ENCODE results near the gene HIPK3. TPM values are rescaled to one million over a fixed set of nuclear protein-coding genes. Genes with fewer than 3 reads are reported as not detected.

Gene HIPK3
- total and polyA plus RNA-seq, 2 donors (not counting 3 experiments of a cell fraction or from before 2014, with no cell fraction given): 13.3 to 36.1 TPM

DNA sequence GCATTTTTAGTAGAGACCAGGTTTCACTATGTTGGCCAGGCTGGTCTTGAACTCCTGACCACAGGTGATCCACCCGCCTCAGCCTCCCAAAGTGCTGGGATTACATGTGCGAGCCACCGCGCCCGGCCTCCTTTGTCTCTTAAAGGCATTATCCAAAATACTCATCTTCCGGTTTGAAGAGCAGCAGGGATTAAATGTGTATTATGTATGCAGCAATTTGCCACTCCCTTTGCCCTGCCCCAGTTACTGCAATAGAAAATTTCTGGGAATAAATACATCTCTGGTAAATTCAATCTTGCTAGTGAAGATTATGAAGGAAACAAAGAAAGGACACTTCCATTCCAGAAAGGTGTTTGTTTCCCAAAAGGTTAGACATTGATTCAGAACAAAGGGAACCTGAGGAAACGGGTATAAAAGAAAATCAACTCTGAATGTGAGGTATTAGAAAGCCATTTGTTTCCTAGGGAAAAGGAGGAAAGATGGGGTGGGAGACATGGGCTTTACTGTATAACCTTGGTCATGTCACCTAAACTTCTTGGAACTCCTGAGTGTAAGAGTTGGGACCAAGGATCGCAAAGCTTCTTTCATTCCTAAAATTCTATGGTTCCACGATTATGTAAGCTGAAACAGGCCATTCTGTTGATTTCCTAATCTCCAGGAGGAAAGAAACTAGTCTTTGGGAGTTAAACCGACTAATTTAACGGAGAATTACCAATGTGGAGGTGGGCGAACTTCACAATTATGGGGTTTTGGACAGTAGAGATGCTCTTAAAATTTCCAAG lies 959 bp upstream of the HIPK3 start:
- Histone ChIP-seq H2AFZ (ENCODE audit: low read depth, low read length) (peak overlapping the region; percentile 71), H3K4me2 (ENCODE audit: insufficient read depth, low read length) (peak overlapping the region; percentile 94), H4K20me1 (replicated peaks; ENCODE audit: control insufficient read depth, extremely low read depth, insufficient read depth, low read length) (peaks cover 2% of the 10 kb centered on the region), H3K9me1 (replicated peaks; ENCODE audit: control insufficient read depth, extremely low read depth, insufficient read depth, low read length) (no peaks in the 10 kb centered on the region), H3K36me3 (ENCODE audit: control insufficient read depth in 2 of 2, extremely low read depth in 1 of 2, insufficient read depth in 2 of 2, low read length in 2 of 2) (no peaks in the 10 kb centered on the region), H3K4me1 (ENCODE audit: control insufficient read depth, extremely low read depth, insufficient read depth, low read length) (peaks cover 18% of the 10 kb centered on the region), H3K27ac (ENCODE audit: insufficient read depth, low read depth, low read length) (peak overlapping the region; percentile 98), H3K27me3 (ENCODE audit: control insufficient read depth in 2 of 2, insufficient read depth in 2 of 2, low read length in 2 of 2) (peaks cover 3 to 4% of the 10 kb centered on the region in 2 experiments), H3K9me3 (replicated peaks; ENCODE audit: control insufficient read depth, insufficient read depth, low read length) (no peaks in the 10 kb centered on the region), H3K9ac (replicated peaks; ENCODE audit: extremely low read depth, insufficient read depth, low read length) (peak overlapping the region; percentile 99), H3K4me3 (replicated peaks in 1 of 3; ENCODE audit: insufficient read depth in 1 of 3, low read depth in 1 of 3, low read length in 3 of 3) (peak overlapping the region in 2 of 3 experiments; percentile 87 to 93), H3K79me2 (ENCODE audit: control insufficient read depth, insufficient read depth, low read length) (peaks cover 36% of the 10 kb centered on the region)
- CTCF ChIA-PET: interaction anchor here (1.5 kb wide), 1 partner anchor 91 kb away, joined by 4 read pairs; no protein-coding TSS in a partner anchor
- TF ChIP-seq, protein P1, sequence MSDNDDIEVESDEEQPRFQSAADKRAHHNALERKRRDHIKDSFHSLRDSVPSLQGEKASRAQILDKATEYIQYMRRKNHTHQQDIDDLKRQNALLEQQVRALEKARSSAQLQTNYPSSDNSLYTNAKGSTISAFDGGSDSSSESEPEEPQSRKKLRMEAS (IDR thresholded peaks at IDR 0.05; ENCODE audit: insufficient read depth, insufficient read length): no peak
- TF ChIP-seq EZH2 (IDR thresholded peaks at IDR 0.05; ENCODE audit: borderline replicate concordance, low read depth, low read length, severe bottlenecking) (no peak), FOS (IDR thresholded peaks at IDR 0.05; ENCODE audit: borderline replicate concordance, insufficient read depth, low read length) (no peak), POLR2A (IDR thresholded peaks at IDR 0.05; ENCODE audit: low read depth, low read length) (no peak)
- no TSS peak for BruUV-seq (replicated peaks)
- POLR2A ChIA-PET: no interaction called here
- intact Hi-C loops (cut with micrococcal nuclease): loop anchor here (5.0 kb wide), 1 partner anchor 481 kb away; the partner anchor contains the start of gene CD59
- FAIRE-seq: peak; percentile 62
- no peak for DNase-seq (ENCODE audit: low read depth, low spot score)
- dilution Hi-C loops (cut with MboI; ENCODE audit: extremely low pct_ligation_motif_present, low sequenced_read_pairs): no loop called here

DNA sequence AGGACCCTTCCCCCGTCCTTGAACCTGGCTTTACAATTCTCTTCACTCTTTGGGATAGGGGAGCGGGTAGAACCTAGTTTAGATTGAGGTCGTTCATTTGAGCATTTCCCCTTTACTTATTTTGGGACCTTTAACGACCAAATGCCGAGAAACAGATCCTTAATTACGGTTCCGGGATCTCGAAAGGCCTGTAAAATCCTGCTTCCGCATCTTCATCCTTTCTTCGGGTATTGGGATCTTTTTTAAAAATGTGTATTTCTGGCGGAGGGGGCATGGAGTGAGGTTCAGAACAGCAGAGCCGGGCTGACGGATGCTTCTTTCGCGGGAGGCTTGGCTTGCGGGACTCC lies 395 bp upstream of the HIPK3 start:
- peak overlapping the region; percentile 98 for H3K27ac ChIP-seq (ENCODE audit: insufficient read depth, low read depth, low read length)
- no peaks in the 10 kb centered on the region for H3K9me1 ChIP-seq (replicated peaks; ENCODE audit: control insufficient read depth, extremely low read depth, insufficient read depth, low read length)
- peaks cover 2% of the 10 kb centered on the region for H4K20me1 ChIP-seq (replicated peaks; ENCODE audit: control insufficient read depth, extremely low read depth, insufficient read depth, low read length)
- peak overlapping the region; percentile 83 to 93 (median 87) for H3K4me3 ChIP-seq (replicated peaks in 1 of 3; ENCODE audit: insufficient read depth in 1 of 3, low read depth in 1 of 3, low read length in 3 of 3)
- H3K36me3 ChIP-seq (ENCODE audit: control insufficient read depth in 2 of 2, extremely low read depth in 1 of 2, insufficient read depth in 2 of 2, low read length in 2 of 2): no peaks in the 10 kb centered on the region
- TF ChIP-seq FOS (IDR thresholded peaks at IDR 0.05; ENCODE audit: borderline replicate concordance, insufficient read depth, low read length): no peak
- DNase-seq (ENCODE audit: low read depth, low spot score): no peak
- peaks cover 18% of the 10 kb centered on the region for H3K4me1 ChIP-seq (ENCODE audit: control insufficient read depth, extremely low read depth, insufficient read depth, low read length)
- dilution Hi-C loops (cut with MboI; ENCODE audit: extremely low pct_ligation_motif_present, low sequenced_read_pairs) (no loop called here), intact Hi-C loops (cut with micrococcal nuclease) (loop anchor here (1.0 to 5.0 kb wide), 2 partner anchors 90 to 481 kb away; partner anchors contain the start of gene CD59)
- no peaks in the 10 kb centered on the region for H3K9me3 ChIP-seq (replicated peaks; ENCODE audit: control insufficient read depth, insufficient read depth, low read length)
- peak overlapping the region; percentile 99 for H3K9ac ChIP-seq (replicated peaks; ENCODE audit: extremely low read depth, insufficient read depth, low read length)
- H3K4me2 ChIP-seq (ENCODE audit: insufficient read depth, low read length): peak overlapping the region; percentile 94
- ChIA-PET CTCF (interaction anchor here (1.5 kb wide), 1 partner anchor 91 kb away, joined by 4 read pairs; no protein-coding TSS in a partner anchor), POLR2A (no interaction called here)
- peak; percentile 78 for FAIRE-seq
- peaks cover 42% of the 10 kb centered on the region for H3K79me2 ChIP-seq (ENCODE audit: control insufficient read depth, insufficient read depth, low read length)
- H2AFZ ChIP-seq (ENCODE audit: low read depth, low read length): peak overlapping the region; percentile 71
- peaks cover 2% of the 10 kb centered on the region in 2 experiments for H3K27me3 ChIP-seq (ENCODE audit: control insufficient read depth in 2 of 2, insufficient read depth in 2 of 2, low read length in 2 of 2)
- TSS peak; percentile 85 for BruUV-seq (replicated peaks)
